KG1 (cell line): Measurements from ENCODE around the gene RTN4RL1.

Experiments
- DNase-seq: peaks from one replicate; lab custom pipeline; 2025; lab: John Stamatoyannopoulos, UW

Gene RTN4RL1

DNA sequence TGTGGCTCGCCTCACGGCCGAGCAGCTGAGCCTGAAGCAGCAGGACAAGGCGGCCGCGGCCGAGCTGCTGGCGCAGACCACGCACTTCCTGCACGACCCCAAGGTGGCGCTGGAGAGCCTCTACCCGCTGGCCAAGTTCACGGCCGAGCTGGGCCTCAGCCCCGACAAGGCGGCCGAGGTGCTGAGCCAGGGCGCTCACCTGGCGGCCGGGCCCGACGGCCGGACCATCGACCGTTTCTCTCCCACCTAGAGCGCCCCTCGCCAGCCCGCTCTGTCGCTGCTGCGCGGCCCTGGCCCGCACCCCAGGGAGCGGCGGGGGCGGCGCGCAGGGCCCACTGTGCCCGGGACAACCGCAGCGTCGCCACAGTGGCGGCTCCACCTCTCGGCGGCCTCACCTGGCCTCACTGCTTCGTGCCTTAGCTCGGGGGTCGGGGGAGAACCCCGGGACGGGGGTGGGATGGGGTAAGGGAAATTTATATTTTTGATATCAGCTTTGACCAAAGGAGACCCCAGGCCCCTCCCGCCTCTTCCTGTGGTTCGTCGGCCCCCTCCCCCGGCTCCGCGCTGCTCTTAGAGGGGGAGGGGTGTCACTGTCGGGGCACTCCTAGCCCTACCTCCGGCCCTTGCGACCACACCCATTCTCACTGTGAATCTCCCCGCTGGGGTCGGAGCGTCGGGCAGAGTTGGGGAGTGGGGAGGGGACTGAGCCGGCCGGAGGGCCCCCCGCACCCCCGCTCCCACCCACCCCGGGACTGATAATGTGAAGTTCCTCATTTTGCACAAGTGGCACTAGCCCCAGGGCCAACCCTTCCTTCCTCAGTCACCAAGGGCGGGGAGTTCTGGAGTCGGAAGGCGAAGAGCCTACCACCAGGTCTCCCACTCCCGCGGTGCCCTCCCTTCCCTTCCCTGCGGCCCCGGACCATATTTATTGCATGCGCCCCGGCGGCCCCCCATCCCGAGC lies 33.7 kb upstream of the RTN4RL1 start:
- DNase-seq, result peak; percentile 15

DNA sequence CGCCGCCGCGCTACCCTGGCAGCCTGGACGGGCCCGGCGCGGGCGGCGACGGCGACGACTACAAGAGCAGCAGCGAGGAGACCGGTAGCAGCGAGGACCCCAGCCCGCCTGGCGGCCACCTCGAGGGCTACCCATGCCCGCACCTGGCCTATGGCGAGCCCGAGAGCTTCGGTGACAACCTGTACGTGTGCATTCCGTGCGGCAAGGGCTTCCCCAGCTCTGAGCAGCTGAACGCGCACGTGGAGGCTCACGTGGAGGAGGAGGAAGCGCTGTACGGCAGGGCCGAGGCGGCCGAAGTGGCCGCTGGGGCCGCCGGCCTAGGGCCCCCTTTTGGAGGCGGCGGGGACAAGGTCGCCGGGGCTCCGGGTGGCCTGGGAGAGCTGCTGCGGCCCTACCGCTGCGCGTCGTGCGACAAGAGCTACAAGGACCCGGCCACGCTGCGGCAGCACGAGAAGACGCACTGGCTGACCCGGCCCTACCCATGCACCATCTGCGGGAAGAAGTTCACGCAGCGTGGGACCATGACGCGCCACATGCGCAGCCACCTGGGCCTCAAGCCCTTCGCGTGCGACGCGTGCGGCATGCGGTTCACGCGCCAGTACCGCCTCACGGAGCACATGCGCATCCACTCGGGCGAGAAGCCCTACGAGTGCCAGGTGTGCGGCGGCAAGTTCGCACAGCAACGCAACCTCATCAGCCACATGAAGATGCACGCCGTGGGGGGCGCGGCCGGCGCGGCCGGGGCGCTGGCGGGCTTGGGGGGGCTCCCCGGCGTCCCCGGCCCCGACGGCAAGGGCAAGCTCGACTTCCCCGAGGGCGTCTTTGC lies 32.8 kb upstream of the RTN4RL1 start:
- DNase-seq, result no peak

DNA sequence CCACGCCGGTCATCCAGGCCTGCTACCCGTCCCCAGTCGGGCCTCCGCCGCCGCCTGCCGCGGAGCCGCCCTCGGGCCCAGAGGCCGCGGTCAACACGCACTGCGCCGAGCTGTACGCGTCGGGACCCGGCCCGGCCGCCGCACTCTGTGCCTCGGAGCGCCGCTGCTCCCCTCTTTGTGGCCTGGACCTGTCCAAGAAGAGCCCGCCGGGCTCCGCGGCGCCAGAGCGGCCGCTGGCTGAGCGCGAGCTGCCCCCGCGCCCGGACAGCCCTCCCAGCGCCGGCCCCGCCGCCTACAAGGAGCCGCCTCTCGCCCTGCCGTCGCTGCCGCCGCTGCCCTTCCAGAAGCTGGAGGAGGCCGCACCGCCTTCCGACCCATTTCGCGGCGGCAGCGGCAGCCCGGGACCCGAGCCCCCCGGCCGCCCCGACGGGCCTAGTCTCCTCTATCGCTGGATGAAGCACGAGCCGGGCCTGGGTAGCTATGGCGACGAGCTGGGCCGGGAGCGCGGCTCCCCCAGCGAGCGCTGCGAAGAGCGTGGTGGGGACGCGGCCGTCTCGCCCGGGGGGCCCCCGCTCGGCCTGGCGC lies 32.1 kb upstream of the RTN4RL1 start:
- no peak for DNase-seq

DNA sequence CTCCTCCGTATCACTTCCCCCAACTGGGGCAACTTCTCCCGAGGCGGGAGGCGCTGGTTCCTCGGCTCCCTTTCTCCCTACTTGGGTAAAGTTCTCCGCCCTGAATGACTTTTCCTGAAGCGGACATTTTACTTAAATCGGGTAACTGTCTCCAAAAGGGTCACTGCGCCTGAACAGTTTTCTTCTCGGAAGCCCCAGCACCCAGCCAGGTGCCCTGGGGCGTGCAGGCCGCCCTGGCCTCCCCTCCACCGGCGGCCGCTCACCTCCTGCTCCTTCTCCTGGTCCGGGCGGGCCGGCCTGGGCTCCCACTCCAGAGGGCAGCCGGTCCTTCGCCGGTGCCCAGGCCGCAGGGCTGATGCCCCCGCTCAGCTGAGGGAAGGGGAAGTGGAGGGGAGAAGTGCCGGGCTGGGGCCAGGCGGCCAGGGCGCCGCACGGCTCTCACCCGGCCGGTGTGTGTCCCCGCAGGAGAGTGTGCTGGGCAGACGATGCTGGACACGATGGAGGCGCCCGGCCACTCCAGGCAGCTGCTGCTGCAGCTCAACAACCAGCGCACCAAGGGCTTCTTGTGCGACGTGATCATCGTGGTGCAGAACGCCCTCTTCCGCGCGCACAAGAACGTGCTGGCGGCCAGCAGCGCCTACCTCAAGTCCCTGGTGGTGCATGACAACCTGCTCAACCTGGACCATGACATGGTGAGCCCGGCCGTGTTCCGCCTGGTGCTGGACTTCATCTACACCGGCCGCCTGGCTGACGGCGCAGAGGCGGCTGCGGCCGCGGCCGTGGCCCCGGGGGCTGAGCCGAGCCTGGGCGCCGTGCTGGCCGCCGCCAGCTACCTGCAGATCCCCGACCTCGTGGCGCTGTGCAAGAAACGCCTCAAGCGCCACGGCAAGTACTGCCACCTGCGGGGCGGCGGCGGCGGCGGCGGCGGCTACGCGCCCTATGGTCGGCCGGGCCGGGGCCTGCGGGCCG lies 31.4 kb upstream of the RTN4RL1 start:
- no peak for DNase-seq

DNA sequence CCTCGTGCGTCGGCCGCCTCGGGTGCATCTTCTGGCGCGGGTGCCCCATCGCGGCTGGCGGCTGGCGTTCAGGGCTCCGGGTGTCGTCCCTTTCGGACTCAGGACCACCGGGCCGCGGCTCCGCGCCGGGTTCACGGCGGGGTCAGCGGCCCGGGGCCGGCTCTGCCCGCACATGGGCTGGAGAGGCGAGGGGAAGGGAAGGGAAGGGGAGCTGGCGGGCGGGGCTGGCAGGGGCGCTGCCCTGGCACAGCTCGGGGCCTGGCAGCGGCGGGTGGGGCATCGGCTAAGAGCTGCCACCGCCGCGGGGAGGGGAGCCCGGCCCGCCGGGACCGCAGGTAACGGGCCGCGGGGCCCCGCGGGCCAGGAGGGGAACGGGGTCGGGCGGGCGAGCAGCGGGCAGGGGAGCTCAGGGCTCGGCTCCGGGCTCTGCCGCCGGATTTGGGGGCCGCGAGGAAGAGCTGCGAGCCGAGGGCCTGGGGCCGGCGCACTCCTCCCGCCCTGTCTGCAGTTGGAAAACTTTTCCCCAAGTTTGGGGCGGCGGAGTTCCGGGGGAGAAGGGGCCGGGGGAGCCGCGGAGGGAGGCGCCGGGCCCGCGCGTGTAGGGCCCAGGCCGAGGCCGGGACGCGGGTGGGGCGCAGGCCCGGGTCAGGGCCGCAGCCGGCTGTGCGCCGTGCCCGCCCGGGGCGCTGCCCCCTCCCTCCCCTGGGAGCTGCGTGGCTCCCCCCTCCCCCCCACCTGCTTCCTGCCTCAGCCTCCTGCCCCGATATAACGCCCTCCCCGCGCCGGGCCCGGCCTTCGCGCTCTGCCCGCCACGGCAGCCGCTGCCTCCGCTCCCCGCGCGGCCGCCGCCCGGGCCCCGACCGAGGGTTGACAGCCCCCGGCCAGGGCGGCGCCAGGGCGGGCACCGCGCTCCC lies 30.4 kb upstream of the RTN4RL1 start:
- DNase-seq, result no peak

DNA sequence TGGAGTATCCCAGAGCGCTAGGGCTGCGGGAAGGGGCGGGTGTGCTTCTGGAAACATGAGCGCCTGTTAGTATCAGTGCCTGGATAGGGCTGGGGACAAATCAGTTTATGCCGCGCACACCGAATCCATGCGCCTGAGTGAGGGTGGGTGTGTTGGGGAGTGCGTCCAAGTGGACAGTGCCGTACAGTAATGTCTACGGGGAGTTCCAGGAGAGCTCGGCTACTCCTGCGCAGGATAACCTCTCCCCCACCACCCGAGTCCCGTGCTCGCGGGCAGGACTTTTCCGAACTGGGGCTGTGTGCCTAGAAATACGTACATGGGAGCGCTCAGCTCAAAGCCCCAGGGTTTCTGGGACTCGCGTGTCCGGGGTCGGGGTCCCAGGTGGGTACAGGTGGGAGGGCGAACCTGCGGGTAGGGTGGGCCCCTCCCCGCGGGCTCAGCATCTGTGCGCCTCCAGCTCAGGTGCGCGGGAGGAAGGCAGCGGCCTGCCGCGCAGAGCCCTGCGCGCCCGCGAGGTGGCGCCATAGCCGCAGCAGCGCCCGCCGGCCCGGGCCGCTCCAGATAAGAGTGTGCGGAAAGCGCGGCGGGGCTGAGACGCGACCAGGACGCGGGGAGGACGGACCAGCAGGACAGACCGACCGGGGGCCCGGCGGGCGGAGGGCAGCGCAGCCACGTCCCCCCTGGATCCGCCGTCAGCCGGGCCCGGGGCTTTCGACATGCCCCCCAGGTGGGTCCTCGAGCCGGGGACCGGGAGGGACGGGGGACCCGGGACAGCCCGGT lies 29.6 kb upstream of the RTN4RL1 start, which contains the start of gene HIC1:
Gene HIC1, plus strand, starts transcription at position 592 of the 780 bp plus-strand sequence. CDS start 1,588 bp downstream, outside the sequence.
- peak; percentile 35 for DNase-seq

DNA sequence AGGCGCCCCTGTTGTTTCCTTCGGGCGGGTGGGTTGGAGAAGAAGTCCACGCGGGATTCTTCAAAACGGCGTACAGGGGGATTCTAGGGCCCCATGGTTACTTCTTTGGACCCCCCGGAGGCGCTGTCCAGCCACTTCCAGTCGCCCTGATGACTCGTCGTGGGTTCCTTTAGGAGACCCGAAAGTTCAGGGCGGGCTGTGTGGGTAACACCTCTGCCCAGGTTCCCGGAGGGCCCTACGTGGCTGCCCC lies 29.1 kb upstream of the RTN4RL1 start:
- no peak for DNase-seq

DNA sequence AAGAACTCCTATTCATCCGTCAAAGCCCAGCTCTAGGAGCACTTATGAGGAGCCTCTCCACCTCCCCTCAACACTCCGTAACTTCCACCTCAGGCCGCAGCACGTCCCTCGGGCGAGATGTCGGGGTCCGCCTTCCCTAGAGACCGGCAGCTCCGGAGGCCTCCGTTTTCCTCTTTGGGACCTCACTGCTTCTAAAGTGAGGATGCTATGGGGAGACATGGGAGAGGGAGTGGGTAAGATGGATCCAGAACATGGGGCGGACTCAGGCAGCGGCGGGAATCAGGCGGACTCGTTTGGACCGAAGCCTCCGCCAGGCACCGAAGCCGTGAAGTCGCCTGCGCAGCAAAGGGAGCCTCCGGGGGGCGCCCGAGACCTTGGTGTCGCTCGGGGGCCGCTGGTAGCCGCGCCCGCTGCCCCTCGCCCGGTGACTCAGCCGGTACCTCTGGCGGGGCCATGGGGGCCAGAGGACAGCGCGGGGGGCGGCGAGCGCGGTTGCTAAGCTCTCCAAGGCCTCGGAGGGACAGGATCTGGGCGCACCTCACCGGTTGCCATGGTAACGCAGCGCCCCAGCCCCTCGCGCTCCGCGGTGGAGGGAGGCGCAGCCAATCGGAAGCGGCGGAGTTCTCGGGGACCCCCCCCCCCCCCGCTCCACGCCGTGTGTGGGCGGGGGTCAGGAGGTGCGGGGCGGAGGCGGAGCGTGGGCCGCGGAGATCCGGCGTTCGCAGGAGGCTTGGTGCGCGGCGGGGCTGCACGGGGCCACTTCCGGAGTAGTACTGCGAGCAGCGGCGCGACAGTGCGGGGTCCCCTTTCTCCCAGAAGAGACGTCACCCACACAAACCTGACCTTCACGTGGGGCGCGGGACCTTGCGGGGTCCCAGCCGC lies 28.5 kb upstream of the RTN4RL1 start:
- DNase-seq, result no peak

DNA sequence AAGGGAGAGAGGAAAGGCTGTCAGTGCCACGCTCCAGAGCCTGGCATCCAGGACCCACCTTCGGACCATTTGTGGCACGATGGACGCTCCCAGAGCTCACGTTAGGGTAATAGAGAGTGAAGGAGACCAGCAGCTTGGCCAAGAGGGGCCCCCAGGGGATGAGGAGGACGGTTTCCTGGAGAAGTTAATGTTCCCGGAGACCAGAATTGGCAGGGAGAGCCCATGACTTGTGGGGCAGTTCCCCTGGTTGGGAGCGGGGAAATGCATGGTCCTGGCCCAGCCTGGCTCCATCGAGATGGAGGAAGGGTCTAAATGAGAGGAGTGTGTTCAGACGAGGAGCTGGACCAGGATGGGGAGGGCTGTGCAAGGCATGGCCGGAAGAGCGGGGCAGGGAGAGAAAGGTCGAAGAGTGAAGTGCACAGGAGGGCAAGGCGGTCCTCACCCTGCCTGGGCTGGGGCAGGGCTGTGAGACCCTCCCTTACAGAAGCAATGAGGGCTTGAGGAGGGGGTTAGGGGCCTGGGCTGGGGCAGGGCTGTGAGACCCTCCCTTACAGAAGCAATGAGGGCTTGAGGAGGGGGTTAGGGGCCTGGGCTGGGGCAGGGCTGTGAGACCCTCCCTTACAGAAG lies 26.9 kb upstream of the RTN4RL1 start:
- no peak for DNase-seq

DNA sequence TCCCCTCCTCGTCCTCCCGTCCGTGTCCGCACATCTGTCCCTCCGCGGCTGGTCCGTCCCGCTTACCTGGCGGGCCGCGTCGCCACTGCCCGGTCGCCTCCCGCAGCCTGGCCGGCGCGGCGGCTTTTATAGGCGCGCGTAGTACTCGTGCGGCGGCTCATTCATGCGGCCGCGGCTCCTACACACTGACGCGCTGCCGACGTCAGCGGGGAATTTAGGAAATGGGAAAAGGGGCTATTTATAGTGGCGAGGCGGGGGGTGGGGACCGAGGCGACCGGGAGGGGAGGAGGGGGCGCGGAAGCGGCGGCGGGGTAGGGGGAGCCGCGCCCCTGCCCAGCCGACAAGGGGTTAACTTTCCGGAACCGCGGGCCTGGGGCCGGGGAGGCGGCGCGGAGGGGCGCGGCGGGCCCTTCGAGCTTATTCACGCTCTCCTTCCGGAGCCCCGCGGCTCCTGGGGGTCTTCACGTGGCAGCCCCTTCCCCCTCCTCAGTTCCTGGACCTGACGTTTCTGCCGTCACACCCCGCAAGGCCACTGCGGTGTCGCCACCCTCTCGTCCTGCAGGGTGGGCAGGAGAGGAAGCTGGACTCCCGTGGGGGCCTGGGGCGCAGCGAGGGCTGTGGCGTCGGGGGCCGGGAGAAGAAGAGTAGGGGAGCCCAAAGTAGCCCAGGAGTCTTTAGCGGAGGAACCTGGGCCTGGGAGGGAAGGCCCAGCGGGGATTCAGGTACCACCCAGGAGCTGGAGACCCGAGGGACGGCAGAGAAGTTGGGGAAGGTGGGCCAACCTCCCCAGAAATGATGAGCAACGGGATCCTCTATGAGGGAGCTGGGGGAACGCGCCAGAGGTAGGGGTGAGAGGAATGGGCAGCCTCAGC lies 26.2 kb upstream of the RTN4RL1 start:
- no peak for DNase-seq

DNA sequence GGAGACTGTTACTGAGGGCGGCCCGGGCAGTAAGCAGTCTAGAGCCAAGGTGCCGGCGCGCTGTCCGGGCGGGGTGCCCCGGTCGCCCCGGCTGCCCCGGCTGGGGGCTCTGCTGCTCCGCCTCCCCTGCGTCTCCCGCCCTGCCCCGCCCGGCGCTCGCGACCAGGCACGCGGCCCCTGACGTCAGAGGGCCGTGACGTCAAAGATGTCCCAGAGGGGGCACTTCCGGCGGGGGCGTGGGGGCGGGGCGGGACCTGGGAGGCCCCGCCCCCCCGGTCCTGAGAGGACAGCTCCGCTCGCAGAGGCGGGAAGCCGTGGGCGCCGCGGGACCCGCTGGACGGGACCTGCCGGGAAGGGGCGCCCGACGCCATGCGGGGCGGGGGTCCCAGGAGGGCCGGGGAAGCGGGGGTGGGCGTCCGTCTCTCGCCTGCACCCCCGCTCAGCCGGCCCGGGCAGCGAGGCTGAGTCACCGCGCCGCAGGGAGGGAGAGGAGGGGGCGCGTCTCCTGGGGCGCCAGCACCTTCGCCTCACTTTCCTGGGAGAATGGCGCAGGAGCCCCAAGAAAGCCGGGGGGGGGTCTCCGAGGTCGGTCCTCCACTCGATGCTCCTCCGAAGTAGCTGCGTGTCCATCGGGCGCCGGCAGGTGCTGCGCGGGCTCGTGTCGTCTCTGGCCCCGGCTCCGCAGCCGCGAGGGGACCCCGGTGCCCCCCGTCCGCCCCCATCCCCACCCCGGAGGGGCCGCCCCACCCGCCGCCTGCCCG lies 25.3 kb upstream of the RTN4RL1 start:
- DNase-seq, result no peak

DNA sequence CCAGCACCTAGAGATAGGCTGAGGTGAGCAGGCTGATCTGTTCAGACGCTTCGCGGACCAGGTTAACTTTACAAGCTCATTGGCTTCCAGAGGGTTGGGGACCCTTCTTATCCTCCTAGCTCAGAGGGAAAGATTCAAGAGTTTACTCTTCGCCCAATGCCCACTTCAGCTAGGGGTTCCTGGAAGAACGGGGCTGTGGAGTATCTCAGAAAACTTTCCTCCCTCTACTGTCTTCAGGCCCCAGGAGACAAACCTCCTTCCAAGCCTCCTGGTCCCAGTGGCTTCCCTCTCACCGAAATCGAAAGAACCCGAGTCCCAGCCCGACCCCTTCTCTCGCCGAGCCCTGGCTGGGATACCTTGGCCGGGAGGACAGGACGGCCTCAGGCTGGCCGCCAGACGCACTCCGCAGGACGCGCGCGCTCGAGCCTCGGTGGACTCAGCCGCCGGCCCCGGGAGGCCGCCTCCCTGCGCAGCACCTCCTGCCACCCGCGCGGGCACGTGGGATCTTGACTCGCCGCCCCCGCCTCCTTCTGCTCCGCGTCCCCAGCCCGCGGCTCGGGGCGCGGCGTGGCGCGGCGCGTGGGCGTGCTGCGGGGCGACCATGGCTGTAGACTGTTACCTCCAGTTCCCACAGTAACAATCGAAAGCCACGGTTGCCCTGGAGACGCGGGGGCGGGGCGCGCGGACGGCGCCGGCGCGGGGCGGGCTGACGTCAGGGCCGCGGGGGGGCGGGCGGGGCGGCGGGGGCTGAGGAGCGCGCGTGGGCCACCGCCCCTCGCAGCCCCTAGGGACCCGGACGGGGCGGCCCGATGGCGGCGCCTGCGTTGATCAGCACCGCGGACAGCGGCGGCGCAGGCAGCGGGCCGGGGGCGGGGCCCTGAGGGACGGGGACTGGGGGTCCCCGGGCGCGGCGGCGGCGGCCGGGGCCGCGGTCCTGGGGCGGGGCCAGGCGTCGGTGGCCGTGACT lies 24.5 kb upstream of the RTN4RL1 start:
- DNase-seq, result no peak

DNA sequence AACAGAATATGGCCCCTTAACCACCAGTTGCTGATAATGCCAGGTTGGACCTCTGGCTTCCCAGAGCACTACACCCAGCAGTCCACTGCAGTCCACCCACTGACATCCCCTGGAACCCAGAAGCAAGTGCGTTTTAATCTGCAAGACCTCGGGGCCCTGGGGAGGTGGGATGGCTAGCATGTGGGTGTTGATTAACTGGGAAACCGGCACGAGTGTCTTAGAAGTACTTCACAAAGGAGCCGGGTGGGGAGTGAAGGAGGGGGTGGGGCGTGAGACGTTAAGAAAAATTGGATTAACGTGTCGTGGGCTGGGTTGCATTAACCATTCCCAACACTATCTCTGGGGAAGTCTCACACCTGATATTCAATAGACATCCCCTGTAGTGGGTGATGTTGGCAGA lies 23.7 kb upstream of the RTN4RL1 start:
- no peak for DNase-seq

DNA sequence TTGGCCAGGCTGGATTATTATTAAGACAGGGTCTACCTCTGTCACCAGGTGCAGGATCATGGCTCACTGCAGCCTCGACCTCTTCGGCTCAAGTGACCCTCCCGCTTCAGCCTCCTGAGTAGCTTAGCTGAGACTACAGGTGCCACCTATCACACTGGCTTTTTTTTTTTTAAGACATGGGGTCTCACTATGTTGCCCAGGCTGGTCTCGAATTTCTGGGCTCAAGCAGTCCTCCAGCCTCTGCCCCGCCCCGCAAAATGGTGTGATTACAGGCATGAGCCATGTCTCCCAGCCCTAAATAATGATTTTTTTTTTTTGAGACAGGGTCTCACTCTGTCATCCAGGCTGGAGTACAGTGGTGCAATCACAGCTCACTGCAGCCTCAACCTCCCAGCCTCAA lies 22.5 kb upstream of the RTN4RL1 start:
- no peak for DNase-seq

DNA sequence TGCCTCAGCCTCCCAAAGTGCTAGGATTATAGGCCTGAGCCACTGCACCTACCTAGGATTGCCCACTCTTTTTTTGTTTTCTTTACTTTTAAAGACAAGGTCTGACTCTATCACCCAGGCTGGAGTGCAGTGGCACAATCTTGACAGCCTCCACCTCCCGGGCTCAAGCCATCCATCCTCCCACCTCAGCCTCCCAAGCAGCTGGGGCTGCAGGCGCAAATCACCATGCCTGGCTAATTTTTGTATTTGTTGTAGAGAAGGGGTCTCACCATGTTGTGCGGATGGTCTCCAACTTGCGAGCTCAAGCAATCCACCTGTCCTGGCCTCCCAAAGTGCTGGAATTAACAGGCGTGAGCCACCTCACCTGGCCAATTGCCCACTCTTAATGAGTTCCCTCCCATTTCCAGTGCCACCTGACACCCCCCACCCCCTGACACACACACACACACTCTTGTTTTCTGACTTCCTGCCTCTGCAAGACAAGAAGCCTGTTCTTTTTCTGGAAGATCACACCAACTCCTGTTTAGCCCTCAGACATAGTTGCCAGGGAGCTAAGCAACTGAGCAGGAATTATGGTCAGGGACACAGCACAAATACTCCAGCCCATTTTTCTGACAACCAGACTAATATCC lies 19.2 kb upstream of the RTN4RL1 start:
- DNase-seq, result no peak
